C4-2B (cell line): ENCODE results near the gene CASP1.
"Not testable (repeated sequence)": the region's sequence is repeated elsewhere in the genome, so short reads cannot be mapped to it uniquely, and the experiment has no call there.

ENCODE experiments used
- H3K27ac ChIP-seq: fragments of 450-650 bp; 2 replicates; pipeline ENCODE4 v1.5.1; 2017
- CTCF ChIP-seq: fragments of 450-650 bp; conservative IDR thresholded peaks from 2 replicates; pipeline ENCODE4 v1.5.1; 2017; ENCODE audit warnings: mild to moderate bottlenecking
- ZFX ChIP-seq: fragments of 450-650 bp; IDR thresholded peaks from 2 replicates; pipeline ENCODE4 v1.6.1; 2017

Gene CASP1

GRCh38 chr11:105051559-105051958 lies 16.6 kb upstream of the CASP1 start:
- no peak overlapping the region for H3K27ac ChIP-seq
- no peak for TF ChIP-seq ZFX

- no peak overlapping the region for H3K27ac ChIP-seq
- TF ChIP-seq CTCF: no peak
- TF ChIP-seq ZFX: no peak
Measured at GRCh38 chr11:105049481-105049880, 14.5 kb upstream of the CASP1 start.

DNA sequence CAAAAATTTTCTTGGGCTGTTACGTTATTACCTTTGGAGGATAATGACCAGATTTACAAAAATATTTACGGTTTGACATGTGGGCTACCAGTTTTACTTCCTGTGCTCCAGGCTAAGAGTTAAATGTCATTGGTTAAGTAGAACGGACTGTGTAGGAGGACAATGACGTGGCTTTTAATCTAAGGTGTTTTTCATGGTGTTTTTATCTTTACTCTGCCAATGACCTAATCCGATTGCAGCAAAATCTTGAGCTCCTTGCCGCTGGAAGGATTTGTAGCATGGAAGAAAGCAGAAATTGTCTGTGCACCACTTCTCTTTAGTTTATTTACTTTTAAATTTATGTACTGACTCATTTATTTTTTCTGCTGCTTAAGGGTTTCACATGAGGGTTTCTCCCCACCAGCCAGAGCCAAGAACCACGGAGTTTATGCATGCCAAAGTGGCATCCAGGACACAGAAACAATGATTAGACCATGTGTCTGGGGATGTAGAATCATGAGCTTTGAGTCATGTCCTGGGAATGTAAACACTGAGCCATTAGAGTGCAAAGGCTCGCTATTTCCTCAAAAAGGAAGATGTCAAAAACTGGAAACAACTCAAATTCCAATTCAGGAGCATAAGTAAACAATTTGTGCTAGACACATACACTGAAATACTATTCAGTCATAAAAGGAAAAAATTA lies 12.1 kb upstream of the CASP1 start:
- TF ChIP-seq CTCF: no peak
- H3K27ac ChIP-seq: no peak overlapping the region

DNA sequence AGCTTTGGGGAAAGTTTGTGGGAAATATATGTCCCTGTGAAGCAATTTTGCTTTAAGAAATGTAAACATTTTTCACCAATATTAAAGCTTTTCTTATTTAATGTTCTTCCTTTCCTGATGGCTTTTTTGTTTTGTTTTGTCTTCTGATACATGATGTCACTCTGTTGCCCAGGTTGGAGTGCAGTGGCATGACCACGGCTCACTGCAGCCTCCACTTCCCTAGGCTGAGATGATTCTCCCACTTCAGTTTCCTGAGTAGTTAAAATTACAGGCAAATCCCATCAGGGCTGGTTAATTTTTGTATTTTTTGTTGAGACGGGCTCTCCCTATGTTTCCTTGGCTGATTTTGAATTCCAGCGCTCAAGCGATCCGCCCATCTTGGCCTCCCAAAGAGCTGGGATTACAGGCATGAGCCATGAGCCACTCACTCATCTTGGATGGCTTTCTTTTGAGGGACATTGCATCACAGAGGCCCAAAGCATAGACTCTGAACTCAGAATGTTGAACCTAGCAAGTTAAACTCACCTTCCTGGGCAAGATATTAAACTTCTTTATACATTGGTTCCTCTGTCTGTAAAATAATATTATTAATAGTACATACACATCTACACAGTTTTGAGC lies 10.8 kb upstream of the CASP1 start:
- H3K27ac ChIP-seq: no peak overlapping the region

GRCh38 chr11:105044557-105045524 lies 9.9 kb upstream of the CASP1 start, which contains the start of gene CARD16:
Gene CARD16 (minus strand): TSS chr11:105045335. CDS start chr11:105045297, 38 bp downstream.
- H3K27ac ChIP-seq: not testable (repeated sequence)

More for the DNA sequence above, 10.8 kb upstream of the CASP1 start:
- TF ChIP-seq ZFX (no peak), CTCF (no peak)

DNA sequence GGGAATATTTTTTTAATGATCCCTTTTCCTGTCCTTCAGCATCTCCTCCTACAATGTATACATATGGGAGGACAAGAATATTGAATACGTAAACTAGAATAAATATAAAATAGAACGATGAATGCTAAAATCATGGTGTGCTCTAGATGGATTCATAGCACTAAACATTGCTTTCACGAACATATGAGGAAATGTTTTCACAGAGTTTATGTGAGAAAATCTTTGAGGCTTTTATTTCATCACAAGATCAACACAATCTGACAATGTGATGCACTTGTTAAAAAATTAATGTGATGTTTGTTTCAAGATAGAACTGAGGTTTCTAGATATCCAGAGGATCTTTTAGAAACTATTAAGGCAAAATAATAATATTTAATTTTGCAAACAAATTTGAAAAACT lies 7.2 kb upstream of the CASP1 start:
- no peak overlapping the region for H3K27ac ChIP-seq
- TF ChIP-seq CTCF (no peak), ZFX (no peak)

GRCh38 chr11:105040703-105041102 lies 5.8 kb upstream of the CASP1 start:
- no peak overlapping the region for H3K27ac ChIP-seq
- no peak for TF ChIP-seq ZFX
- no peak for TF ChIP-seq CTCF

- H3K27ac ChIP-seq: not testable (repeated sequence)
Measured at GRCh38 chr11:105034388-105034787, 556 bp downstream of the CASP1 start.
